Rectal smooth muscle tissue (tissue), 1 donor: Measurements from ENCODE around the gene TMCC1.

Experiments
- H3K27ac ChIP-seq: one replicate; pipeline ENCODE4 v1.7.0; 2013; ENCODE audit warnings: low read depth, low read length, inconsistent platforms
- H3K27me3 ChIP-seq: one replicate; pipeline ENCODE4 v1.7.0; 2013; ENCODE audit warnings: low read length; ENCODE audit not compliant: control insufficient read depth, insufficient read depth
- H3K36me3 ChIP-seq: one replicate; pipeline ENCODE4 v1.7.0; 2013; ENCODE audit warnings: low read length; ENCODE audit not compliant: control insufficient read depth, insufficient read depth
- H3K4me1 ChIP-seq: one replicate; pipeline ENCODE4 v1.7.0; 2013; ENCODE audit warnings: low read length; ENCODE audit not compliant: control insufficient read depth, insufficient read depth
- H3K4me3 ChIP-seq: one replicate; pipeline ENCODE4 v1.7.0; 2013; ENCODE audit warnings: low read length
- H3K9ac ChIP-seq: one replicate; pipeline ENCODE4 v1.7.0; 2013; ENCODE audit warnings: low read length

The TMCC1 gene

DNA sequence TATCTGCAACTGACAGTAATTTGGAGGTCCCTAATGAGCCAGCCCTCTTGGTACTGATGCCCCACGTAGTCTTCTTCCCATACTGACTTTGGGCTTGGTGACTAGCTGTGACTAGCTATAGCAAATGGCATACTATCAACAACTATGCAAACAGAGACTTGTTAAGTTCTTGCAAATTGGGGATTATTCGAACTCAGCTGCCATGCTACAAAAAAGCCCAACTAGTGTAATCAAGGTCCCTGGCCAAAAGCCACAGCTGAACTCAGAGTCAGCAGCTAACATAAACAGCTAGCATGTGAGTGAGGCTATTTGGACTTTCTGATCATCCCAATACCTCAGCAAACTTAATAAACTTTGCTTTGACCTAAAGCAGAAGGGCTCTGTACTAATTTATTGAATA lies 165.8 kb downstream of the TMCC1 start:
- Histone ChIP-seq H3K9ac (no peak overlapping the region), H3K4me1 (peaks cover 14% of the 10 kb centered on the region), H3K4me3 (no peak overlapping the region), H3K27me3 (no peaks in the 10 kb centered on the region), H3K36me3 (no peaks in the 10 kb centered on the region), H3K27ac (no peak overlapping the region)

DNA sequence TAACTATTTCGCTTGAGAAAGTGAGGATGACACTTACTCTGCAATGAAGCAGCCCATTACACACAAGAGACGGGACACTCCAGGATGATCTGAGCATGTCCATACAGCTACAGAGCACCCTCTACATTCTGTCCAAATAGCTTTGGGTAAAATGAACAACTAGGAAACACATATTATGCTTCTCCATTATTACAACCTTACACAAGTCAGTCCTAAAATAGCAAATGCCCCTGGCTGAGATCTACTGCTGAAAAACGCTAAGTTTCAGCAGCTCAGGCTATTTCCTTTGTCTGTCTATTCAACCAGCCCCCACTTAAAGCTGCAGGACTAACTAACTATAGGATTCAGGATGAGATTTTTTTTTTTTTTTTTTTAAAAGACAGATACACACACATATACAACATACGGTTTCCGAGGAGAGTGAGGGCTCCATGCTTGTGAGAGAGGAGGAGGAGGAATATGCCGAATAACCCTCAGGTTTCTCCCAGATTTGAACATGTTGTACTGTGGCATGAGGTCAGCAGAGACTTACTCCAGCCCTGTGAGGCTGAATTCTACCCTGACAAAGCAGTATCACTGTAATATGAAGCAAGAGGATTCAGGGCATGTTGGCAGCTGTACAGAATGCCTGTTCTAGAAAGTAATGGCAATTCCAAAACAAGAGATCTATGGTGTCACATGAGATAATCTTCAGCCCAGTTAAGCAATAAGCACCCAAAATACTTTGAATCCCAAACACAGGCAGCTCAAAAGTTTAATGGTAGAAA lies 169.8 kb downstream of the TMCC1 start:
- peaks cover 14% of the 10 kb centered on the region for H3K4me1 ChIP-seq

DNA sequence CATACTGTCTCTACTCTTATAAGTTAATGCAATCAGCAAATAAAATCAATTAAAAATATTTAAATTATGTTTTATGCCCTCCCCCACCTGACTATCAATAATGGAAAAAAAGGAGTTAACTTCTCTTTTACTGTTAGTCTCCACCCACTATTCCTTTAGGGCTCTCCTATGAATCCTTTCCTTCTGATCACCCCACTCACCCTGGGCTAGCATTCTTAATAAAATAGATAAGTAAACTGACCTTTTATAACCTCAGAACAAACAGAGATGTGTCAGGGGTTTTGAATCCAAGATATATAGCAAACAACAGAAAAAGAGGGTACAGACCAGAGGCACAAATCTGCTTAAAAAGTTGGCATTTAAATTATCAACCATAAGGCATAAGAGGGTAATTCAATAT lies 171.0 kb downstream of the TMCC1 start:
- H3K4me1 ChIP-seq, result peaks cover 11% of the 10 kb centered on the region
- no peak overlapping the region for H3K27ac ChIP-seq
- no peak overlapping the region for H3K4me3 ChIP-seq
- H3K36me3 ChIP-seq, result no peaks in the 10 kb centered on the region
- no peak overlapping the region for H3K9ac ChIP-seq
- H3K27me3 ChIP-seq, result no peaks in the 10 kb centered on the region

More for the DNA sequence above, 169.8 kb downstream of the TMCC1 start:
- no peak overlapping the region for H3K9ac ChIP-seq
- H3K36me3 ChIP-seq, result no peaks in the 10 kb centered on the region
- peak overlapping the region; percentile 43 for H3K27ac ChIP-seq
- H3K4me3 ChIP-seq, result peak overlapping the region; percentile 27
- no peaks in the 10 kb centered on the region for H3K27me3 ChIP-seq

DNA sequence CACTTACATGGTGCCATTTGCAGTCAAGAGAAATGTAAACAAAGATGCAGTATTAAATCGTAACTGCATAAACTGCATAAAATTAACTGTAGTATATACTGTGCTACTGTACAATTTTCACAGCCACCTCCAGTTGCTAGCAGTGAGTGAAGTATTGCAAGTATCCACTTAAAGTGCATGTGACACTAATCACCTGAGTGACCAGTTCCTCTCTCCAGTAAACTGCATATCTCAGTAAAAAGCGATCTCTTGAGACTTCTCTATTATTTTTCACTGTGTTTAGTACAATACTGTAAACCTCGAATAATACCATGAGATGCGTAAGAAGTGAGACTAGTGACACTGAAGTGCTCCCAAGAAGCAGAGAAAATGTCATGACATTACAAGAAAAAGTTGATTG lies 175.3 kb downstream of the TMCC1 start:
- no peak overlapping the region for H3K9ac ChIP-seq
- no peaks in the 10 kb centered on the region for H3K27me3 ChIP-seq
- H3K36me3 ChIP-seq, result no peaks in the 10 kb centered on the region
- H3K27ac ChIP-seq, result no peak overlapping the region
- H3K4me3 ChIP-seq, result no peak overlapping the region
- H3K4me1 ChIP-seq, result no peaks in the 10 kb centered on the region

DNA sequence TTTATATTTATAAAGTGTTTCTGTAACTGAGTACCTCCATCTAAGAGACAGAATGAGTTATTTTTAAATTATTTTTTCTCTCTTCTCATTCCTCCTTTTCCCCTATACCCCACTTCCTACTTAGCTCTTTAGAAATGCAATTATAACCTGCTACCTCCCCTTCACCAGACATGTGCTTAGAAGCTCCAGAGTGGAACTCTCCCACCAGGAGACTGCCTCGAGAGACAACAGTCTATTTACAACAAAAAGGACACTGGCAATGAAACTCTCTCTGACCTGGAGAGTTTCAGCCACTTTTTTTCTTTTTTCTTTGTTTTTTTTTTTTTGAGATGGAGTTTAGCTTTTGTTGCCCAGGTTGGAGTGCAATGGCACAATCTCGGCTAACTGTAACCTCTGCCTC lies 177.7 kb downstream of the TMCC1 start:
- H3K4me3 ChIP-seq, result no peak overlapping the region
- H3K36me3 ChIP-seq, result no peaks in the 10 kb centered on the region
- no peaks in the 10 kb centered on the region for H3K27me3 ChIP-seq
- no peak overlapping the region for H3K9ac ChIP-seq
- no peaks in the 10 kb centered on the region for H3K4me1 ChIP-seq
- H3K27ac ChIP-seq, result no peak overlapping the region

DNA sequence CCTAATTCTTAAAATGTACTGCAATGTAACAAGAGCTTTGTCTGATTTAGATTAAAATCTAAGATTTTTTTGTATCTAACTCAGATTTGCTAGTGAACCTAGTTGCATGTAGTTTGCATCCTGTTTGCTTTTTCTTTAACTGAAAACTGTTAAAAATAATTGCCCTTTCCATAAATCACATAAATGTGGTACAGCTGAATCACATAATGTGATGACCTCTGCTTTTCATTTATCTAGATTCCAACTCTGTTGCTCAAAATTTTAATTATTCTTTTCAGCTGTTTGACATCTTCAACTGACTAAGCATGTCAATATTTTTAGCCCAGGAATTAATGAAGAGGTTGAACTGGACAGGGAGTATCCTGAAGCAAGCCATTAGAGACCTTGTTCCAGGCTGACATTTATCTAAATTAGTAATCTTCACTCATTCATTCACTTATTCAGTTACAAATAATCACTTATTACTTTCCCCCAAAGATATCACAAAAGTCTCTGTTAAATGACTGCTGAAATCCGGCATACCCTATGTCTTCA lies 185.1 kb downstream of the TMCC1 start:
- Histone ChIP-seq H3K27ac (no peak overlapping the region), H3K4me1 (no peaks in the 10 kb centered on the region), H3K4me3 (no peak overlapping the region), H3K27me3 (no peaks in the 10 kb centered on the region), H3K9ac (no peak overlapping the region), H3K36me3 (no peaks in the 10 kb centered on the region)

DNA sequence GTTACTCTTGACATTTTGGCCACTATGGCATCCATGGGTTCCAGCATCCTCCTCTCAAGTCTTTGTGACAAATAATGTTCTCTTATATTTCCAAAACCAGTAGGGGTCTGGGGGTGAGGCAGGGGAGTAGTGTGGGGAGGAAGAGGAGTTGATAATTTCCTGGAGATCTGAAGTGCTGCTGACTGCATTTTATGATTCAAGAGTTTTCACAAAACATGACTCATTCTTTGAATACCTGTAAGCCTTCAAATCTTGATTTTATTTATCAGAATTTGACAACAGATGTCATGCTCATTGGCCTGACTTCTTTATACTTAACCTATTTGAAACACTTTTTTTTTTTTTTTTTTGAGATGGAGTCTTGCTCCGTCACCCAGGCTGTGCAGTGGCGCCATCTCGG lies 188.2 kb downstream of the TMCC1 start:
- Histone ChIP-seq H3K4me1 (no peaks in the 10 kb centered on the region), H3K9ac (no peak overlapping the region), H3K36me3 (no peaks in the 10 kb centered on the region), H3K4me3 (no peak overlapping the region), H3K27ac (no peak overlapping the region), H3K27me3 (no peaks in the 10 kb centered on the region)

DNA sequence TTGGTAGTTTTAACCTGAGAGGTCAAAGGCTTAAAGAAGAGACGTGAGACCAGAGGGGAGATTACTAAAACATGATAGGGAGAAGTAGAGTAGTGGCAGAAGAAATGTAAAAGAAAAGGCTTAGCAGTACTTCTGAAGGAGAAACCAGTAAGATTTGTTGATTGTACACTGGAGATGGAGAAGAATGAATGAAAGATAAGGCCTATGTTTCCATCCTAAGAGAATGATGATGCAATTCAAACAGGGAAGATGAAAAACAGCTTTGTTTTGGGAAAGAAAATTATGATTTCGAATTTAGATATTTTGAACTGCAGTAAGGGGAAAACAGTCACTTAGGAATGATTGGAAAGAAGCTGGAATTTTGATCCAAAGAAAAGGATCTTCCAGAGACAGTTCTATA lies 189.6 kb downstream of the TMCC1 start:
- Histone ChIP-seq H3K27ac (no peak overlapping the region), H3K4me1 (no peaks in the 10 kb centered on the region), H3K4me3 (no peak overlapping the region), H3K36me3 (no peaks in the 10 kb centered on the region), H3K9ac (no peak overlapping the region), H3K27me3 (no peaks in the 10 kb centered on the region)

DNA sequence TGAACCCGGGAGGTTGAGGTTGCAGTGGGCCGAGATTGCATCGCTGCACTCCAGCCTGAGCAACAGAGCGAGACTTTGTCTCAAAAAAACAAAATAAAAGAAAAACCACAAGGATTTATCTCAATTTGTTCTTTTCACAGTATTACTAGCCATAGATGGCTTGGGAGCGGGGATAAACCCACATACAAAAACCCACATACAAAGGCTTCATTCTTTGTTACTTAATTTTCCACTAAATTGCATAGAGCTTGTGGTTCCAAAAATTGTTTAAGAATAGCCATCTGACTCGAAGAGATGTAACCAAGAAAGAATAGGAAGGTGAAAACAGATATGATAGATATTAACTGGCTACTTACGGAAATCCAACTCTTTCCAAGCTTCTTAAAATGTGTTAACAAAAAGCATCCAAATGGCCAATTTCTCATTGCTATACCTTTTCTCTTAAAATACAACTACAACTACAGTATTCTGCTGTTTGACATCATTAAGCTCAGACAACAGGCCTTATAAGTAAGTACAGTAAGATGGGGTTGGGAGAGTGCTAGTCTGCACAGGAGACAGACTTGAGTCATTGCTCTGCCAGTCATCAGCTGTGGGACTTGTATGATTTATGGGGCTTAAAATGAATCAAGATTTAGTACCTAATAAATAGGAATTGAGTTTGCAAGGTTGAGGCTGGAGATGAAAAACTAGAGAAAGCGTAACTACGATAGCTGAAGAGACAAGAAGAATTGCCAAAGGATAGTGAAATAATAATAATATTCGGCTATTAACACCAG lies 190.4 kb downstream of the TMCC1 start:
- Histone ChIP-seq H3K4me1 (no peaks in the 10 kb centered on the region), H3K27ac (no peak overlapping the region), H3K27me3 (no peaks in the 10 kb centered on the region), H3K4me3 (no peak overlapping the region), H3K36me3 (no peaks in the 10 kb centered on the region), H3K9ac (no peak overlapping the region)

DNA sequence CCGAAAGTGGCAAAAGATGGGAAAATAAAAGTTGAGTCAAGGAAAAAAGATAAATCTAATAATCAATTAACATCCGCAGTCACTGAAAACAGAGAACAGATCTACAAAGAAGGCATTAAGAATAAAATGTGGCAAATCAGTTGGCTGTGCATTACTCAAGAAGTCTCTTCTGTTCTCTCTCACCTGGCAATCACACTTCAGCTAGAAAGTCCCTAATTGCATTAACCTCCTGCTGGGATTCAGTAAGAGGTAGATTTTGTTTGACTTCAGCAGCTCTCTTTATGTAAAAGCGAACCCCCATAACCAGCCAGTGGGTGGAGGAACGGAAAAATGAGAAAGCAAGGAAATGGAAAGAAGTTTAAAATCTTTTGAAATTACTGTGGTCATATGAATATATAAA lies 192.3 kb downstream of the TMCC1 start:
- no peak overlapping the region for H3K9ac ChIP-seq
- no peaks in the 10 kb centered on the region for H3K4me1 ChIP-seq
- H3K36me3 ChIP-seq, result no peaks in the 10 kb centered on the region
- no peak overlapping the region for H3K27ac ChIP-seq
- no peaks in the 10 kb centered on the region for H3K27me3 ChIP-seq
- no peak overlapping the region for H3K4me3 ChIP-seq

DNA sequence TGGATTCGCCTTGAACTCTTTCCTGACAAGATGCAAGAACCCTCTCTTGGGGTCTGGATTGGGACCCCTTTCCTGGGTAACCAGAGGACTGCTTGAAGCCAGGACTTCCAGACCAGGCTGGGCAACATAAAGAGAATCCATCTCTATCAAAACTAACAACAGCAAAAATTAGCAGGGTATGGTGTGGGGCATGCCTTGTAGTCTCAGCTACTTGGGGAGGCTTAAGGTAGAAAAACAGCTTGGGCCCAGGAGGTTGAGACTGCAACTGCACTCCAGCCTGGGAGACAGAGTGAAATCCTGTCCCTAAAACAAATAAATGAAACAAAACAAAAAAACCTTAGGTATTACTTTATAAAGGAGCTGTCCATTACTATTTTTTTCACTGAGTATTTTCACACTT lies 193.9 kb downstream of the TMCC1 start:
- Histone ChIP-seq H3K27me3 (no peaks in the 10 kb centered on the region), H3K9ac (no peak overlapping the region), H3K4me1 (no peaks in the 10 kb centered on the region), H3K27ac (no peak overlapping the region), H3K4me3 (no peak overlapping the region), H3K36me3 (no peaks in the 10 kb centered on the region)

DNA sequence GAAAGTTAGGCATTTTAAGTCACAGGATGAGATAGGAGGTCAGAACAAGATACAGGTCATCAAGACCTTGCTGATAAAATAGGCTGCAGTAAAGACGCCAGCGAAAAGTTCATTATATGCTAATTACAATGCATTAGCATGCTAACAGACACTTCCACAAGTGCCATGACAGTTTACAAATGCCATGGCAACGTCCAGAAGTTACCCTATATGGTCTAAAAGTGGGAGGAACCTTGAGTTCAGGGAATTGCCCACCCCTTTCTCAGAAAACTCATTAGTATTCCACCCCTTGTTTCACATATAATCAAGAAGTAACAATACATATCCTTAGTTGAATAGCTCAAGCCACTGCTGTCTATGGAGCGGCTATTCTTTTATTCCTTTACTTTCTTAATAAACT lies 194.3 kb downstream of the TMCC1 start:
- Histone ChIP-seq H3K27ac (no peak overlapping the region), H3K36me3 (no peaks in the 10 kb centered on the region), H3K4me3 (no peak overlapping the region), H3K4me1 (no peaks in the 10 kb centered on the region), H3K9ac (no peak overlapping the region), H3K27me3 (no peaks in the 10 kb centered on the region)
